HCT116 (cell line): Measurements from ENCODE around the gene TNKS2. TPM values are rescaled to one million over a fixed set of nuclear protein-coding genes. Genes with fewer than 3 reads are reported as not detected.
"Not testable (repeated sequence)": the region's sequence is repeated elsewhere in the genome, so short reads cannot be mapped to it uniquely, and the experiment has no call there.

Experiments used
- ATAC-seq: fragments of 200-7000 bp; cut with Tn5 transposase; 2 replicates; pipeline ENCODE4 v1.9.1; 2020; ENCODE audit warnings: mild to moderate bottlenecking, moderate library complexity
- Bru-seq: library from RNA; stranded (reverse); fragments of 400-500 nt; gene quantifications from one replicate; lab custom pipeline; 2021; lab: Mats Ljungman, UMichigan
- BruChase-seq, 2 experiments: library from RNA; stranded (reverse); fragments of 400-500 nt; gene quantifications; one replicate each; lab custom pipeline; 2021; lab: Mats Ljungman, UMichigan
- BruUV-seq: library from RNA; stranded (reverse); fragments of 400-500 nt; replicated peaks from 2 replicates; lab custom pipeline; 2021; lab: Mats Ljungman, UMichigan
- CTCF ChIA-PET: fragments of 300-600 bp; sonication (Branson Sonifier 250); formaldehyde crosslinking; loops from one replicate; lab custom pipeline; 2021; ENCODE audit warnings: antibody characterized with exemption; lab: Charles Lee
- POLR2A ChIA-PET: fragments of 300-600, 350-600 bp; sonication (Branson Sonifier 250); formaldehyde crosslinking; loops from one replicate; lab custom pipeline; 2021; ENCODE audit warnings: antibody characterized with exemption; lab: Charles Lee
- RAD21 ChIA-PET, 2 experiments: fragments of 300-600 bp; sonication (Branson Sonifier 250); formaldehyde crosslinking; loops; one replicate each; lab custom pipeline; 2023; ENCODE audit warnings: low total read pairs in 2 of 2; ENCODE audit not compliant: uncharacterized antibody in 2 of 2, unreplicated experiment in 2 of 2, low non-redundant PET in 1 of 2; lab: Charles Lee
- DNase-seq: peaks from one replicate; pipeline ENCODE4 v3.0.0-alpha.2; 2010; ENCODE audit warnings: low read depth, low spot score
- H2AFZ ChIP-seq: fragments of 200-600 bp; shearing (Covaris generic), sonication (generic); 2 replicates; pipeline ENCODE4 v1.6.1; 2017; ENCODE audit warnings: low read depth, mixed run types, mixed read lengths, antibody characterized with exemption, low read length; ENCODE audit not compliant: poor library complexity, severe bottlenecking
- H3K27ac ChIP-seq: 2 replicates; pipeline ENCODE4 v1.5.1; 2012; ENCODE audit warnings: low read depth, low read length
- H3K27me3 ChIP-seq: fragments of 200-600 bp; sonication (generic); 2 replicates; pipeline ENCODE4 v1.6.1; 2016; ENCODE audit warnings: mixed run types, low read length, mixed read lengths; ENCODE audit not compliant: insufficient read depth
- H3K36me3 ChIP-seq, 2 experiments: fragments of 200-500 bp in 1 of 2; fragments of 200-600 bp in 1 of 2; sonication (Bioruptor generic) in 1 of 2; sonication (generic) in 1 of 2; 2 replicates each; pipeline versions ENCODE4 v1.5.1 to v1.6.1; 2014 to 2016; ENCODE audit warnings: low read length in 2 of 2, inconsistent platforms in 1 of 2, mixed read lengths in 1 of 2, mixed run types in 1 of 2; ENCODE audit not compliant: insufficient read depth in 2 of 2, control insufficient read depth in 1 of 2
- H3K4me1 ChIP-seq, 2 experiments: fragments of 200-600 bp in 1 of 2; sonication (generic) in 1 of 2; 2 replicates each; pipeline versions ENCODE4 v1.5.1 to v1.6.1; 2012 to 2017; ENCODE audit warnings: low read length in 2 of 2, inconsistent platforms in 1 of 2, mild to moderate bottlenecking in 1 of 2, mixed read lengths in 1 of 2, mixed run types in 1 of 2, moderate library complexity in 1 of 2; ENCODE audit not compliant: insufficient read depth in 2 of 2, control insufficient read depth in 1 of 2
- H3K4me2 ChIP-seq: fragments of 200-600 bp; sonication (generic); 2 replicates; pipeline ENCODE4 v1.6.1; 2017; ENCODE audit warnings: mixed run types, low read length, mixed read lengths
- H3K4me3 ChIP-seq, 2 experiments: fragments of 200-600 bp in 1 of 2; sonication (generic) in 1 of 2; replicated peaks in 1 of 2; 2 replicates each; pipeline ENCODE4 v1.5.1; 2011 to 2016; ENCODE audit warnings: low read length in 2 of 2, control low read depth in 1 of 2, low read depth in 1 of 2, mild to moderate bottlenecking in 1 of 2, mixed read lengths in 1 of 2, mixed run types in 1 of 2
- H3K79me2 ChIP-seq: fragments of 200-600 bp; sonication (generic); 2 replicates; pipeline ENCODE4 v1.6.1; 2017; ENCODE audit warnings: mild to moderate bottlenecking, mixed run types, low read length, moderate library complexity, mixed read lengths; ENCODE audit not compliant: insufficient read depth
- H3K9ac ChIP-seq: fragments of 200-600 bp; sonication (generic); 2 replicates; pipeline ENCODE4 v1.6.1; 2016; ENCODE audit warnings: low read length, mixed read lengths
- H3K9me2 ChIP-seq: fragments of 200-600 bp; sonication (generic), shearing (Covaris generic); 2 replicates; pipeline ENCODE4 v1.6.1; 2017; ENCODE audit warnings: mixed run types, mild to moderate bottlenecking, moderate library complexity; ENCODE audit not compliant: insufficient read depth
- H3K9me3 ChIP-seq, 2 experiments: fragments of 200-500 bp in 1 of 2; fragments of 200-600 bp in 1 of 2; sonication (Bioruptor generic) in 1 of 2; sonication (generic) in 1 of 2; 2 replicates each; pipeline ENCODE4 v1.6.1; 2014 to 2017; ENCODE audit warnings: low read length in 2 of 2, mixed read lengths in 2 of 2, inconsistent platforms in 1 of 2, low read depth in 1 of 2, mild to moderate bottlenecking in 1 of 2, mixed run types in 1 of 2, moderate library complexity in 1 of 2; ENCODE audit not compliant: control insufficient read depth in 1 of 2, insufficient read depth in 1 of 2
- H4K20me1 ChIP-seq: fragments of 200-600 bp; sonication (generic), shearing (Covaris generic); 2 replicates; pipeline ENCODE4 v1.6.1; 2017; ENCODE audit warnings: mixed run types, mild to moderate bottlenecking, moderate library complexity; ENCODE audit not compliant: insufficient read depth
- CBX3 ChIP-seq: IDR thresholded peaks from 2 replicates; pipeline ENCODE4 v1.6.1; 2012; ENCODE audit warnings: low read depth
- EZH2 ChIP-seq: fragments of 200-600 bp; sonication (generic); IDR thresholded peaks from 2 replicates; pipeline ENCODE4 v1.6.1; 2017; ENCODE audit warnings: antibody characterized with exemption, mixed run types
- MAX ChIP-seq: IDR thresholded peaks from 2 replicates; pipeline ENCODE4 v1.6.1; 2012
- POLR2A ChIP-seq: IDR thresholded peaks from 2 replicates; pipeline ENCODE4 v1.7.0; 2011; ENCODE audit warnings: borderline replicate concordance; ENCODE audit not compliant: insufficient read depth, insufficient read length; ENCODE audit errors: extremely low read depth
- POLR2AphosphoS5 ChIP-seq: IDR thresholded peaks from 2 replicates; pipeline ENCODE4 v1.6.1; 2011; ENCODE audit warnings: mild to moderate bottlenecking, low read depth, low read length, moderate library complexity
- RAD21 ChIP-seq: IDR thresholded peaks from 2 replicates; pipeline ENCODE4 v1.6.1; 2012; ENCODE audit warnings: low read depth, mild to moderate bottlenecking
- SIN3A ChIP-seq: IDR thresholded peaks from 2 replicates; pipeline ENCODE4 v1.6.1; 2012; ENCODE audit warnings: low read depth
- TCF7L2 ChIP-seq: IDR thresholded peaks from 2 replicates; pipeline ENCODE4 v1.7.0; 2011; ENCODE audit warnings: borderline replicate concordance, inconsistent platforms; ENCODE audit not compliant: insufficient read depth, insufficient read length; ENCODE audit errors: extremely low read depth
- intact Hi-C: fragments of 100-400 bp; cut with micrococcal nuclease; formaldehyde crosslinking; loops from 2 replicates; pipeline ENCODE4 v1.10.0; 2022
- long read RNA-seq: library from polyadenylated mRNA; unstranded; transcript quantifications from one replicate; pipeline ENCODE4 v2.0.0, GENCODE V29; 2021; ENCODE audit not compliant: unreplicated experiment
- polyA plus RNA-seq: library from polyadenylated mRNA; unstranded; fragments of >200 nt; gene quantifications from 2 replicates; pipeline ENCODE4 v1.2.1, GENCODE V29; 2012; ENCODE audit warnings: missing spikeins
- total RNA-seq: library from RNA; stranded (reverse); gene quantifications from one replicate; pipeline ENCODE4 v1.2.1, GENCODE V29; 2021; ENCODE audit not compliant: unreplicated experiment

The TNKS2 gene
- total RNA-seq: 20.7 TPM
- 7.3 and 8.5 TPM in 2 replicates for polyA plus RNA-seq
- Bru-seq, nascent RNA: percentile 88 among the genes with signal in this experiment
- percentile 88 among the genes with signal in this experiment for BruChase-seq, experiment 1, labeled RNA remaining after a 6-hour chase
- percentile 83 among the genes with signal in this experiment for BruChase-seq, experiment 2, labeled RNA remaining after a 2-hour chase
- long read RNA-seq, full-length matches to known transcripts: 8 of 33 reads
- long read RNA-seq, partial matches to known transcripts: 17 of 33 reads
- long read RNA-seq, other reads (novel, unspliced or antisense): 8 of 33 reads

- H2AFZ ChIP-seq: no peak within 1 kb of the TSS
- TF ChIP-seq EZH2: no peak
- peak; percentile 94 for TF ChIP-seq POLR2AphosphoS5
- TF ChIP-seq RAD21: no peak
- peak; percentile 86 for TF ChIP-seq POLR2A
- peak; percentile 54 for TF ChIP-seq TCF7L2
- TF ChIP-seq SIN3A: peak; percentile 73; the same call in 1 of the 2 replicates
- peak; percentile 55; the same call in 1 of the 2 replicates for TF ChIP-seq CBX3
- TF ChIP-seq MAX: peak; percentile 92
- peaks cover 2 to 7% of the 10 kb centered on the region in 2 experiments; a peak in 3 of 4 replicates for H3K36me3 ChIP-seq
- H3K27ac ChIP-seq: peak within 1 kb of the TSS; percentile 91
- TSS peak; percentile 96 for BruUV-seq
- peak; percentile 81 for DNase-seq
- no peaks in the 10 kb centered on the region for H3K27me3 ChIP-seq
- H3K9ac ChIP-seq: peak within 1 kb of the TSS; percentile 83
- peak; percentile 86 for ATAC-seq
- H4K20me1 ChIP-seq: no peaks in the 10 kb centered on the region
- H3K4me3 ChIP-seq: peak within 1 kb of the TSS; percentile 77 to 90
- no peaks in the 10 kb centered on the region for H3K9me3 ChIP-seq
- intact Hi-C loops: no loop called here
- 0 out of 2 replicates have a peak, but pooled peaks cover 4% of the 10 kb centered on the region for H3K9me2 ChIP-seq
- H3K79me2 ChIP-seq: peaks cover 44% of the 10 kb centered on the region
- POLR2A ChIA-PET: interaction anchor here (1.1 kb wide), 1 partner anchor 28 kb away, joined by 5 read pairs; no protein-coding TSS in a partner anchor
- H3K4me2 ChIP-seq: peak within 1 kb of the TSS; percentile 78
- CTCF ChIA-PET: no interaction called here
- RAD21 ChIA-PET: no interaction called here
- peaks cover 11 to 32% of the 10 kb centered on the region in 2 experiments for H3K4me1 ChIP-seq
Observed at GRCh38 chr10:91797874-91798648, at the start of gene TNKS2. TSS of gene TNKS2 (plus strand) at chr10:91798426. CDS start at chr10:91798691, 265 bp downstream.

GRCh38 chr10:91749592-91749991 is 48.6 kb upstream of the TNKS2 start:
- H3K27me3 ChIP-seq, ATAC-seq, H3K9me3 ChIP-seq, H3K9ac ChIP-seq, H3K4me3 ChIP-seq, BruUV-seq, H3K36me3 ChIP-seq, H3K79me2 ChIP-seq, H4K20me1 ChIP-seq, H3K27ac ChIP-seq, DNase-seq, H3K9me2 ChIP-seq, H3K4me2 ChIP-seq, H2AFZ ChIP-seq, CTCF ChIA-PET, RAD21 ChIA-PET: not testable (repeated sequence)
- intact Hi-C loops: loop anchor here (10.0 kb wide), 2 partner anchors 255 to 865 kb away; no protein-coding TSS in a partner anchor
- H3K4me1 ChIP-seq: peaks cover 0 to 10% of the 10 kb centered on the region in 2 experiments; a peak in 1 of 4 replicates
- POLR2A ChIA-PET: interaction anchor here (0.7 kb wide), 1 partner anchor 823 kb away, joined by 3 read pairs; no protein-coding TSS in a partner anchor
